HG03159 (cell line): ENCODE results near the gene CCDC181.
"Not testable (repeated sequence)": the region's sequence is repeated elsewhere in the genome, so short reads cannot be mapped to it uniquely, and the experiment has no call there.

ENCODE experiments used
- ATAC-seq: cut with Tn5 transposase; IDR thresholded peaks from one replicate; pipeline ENCODE4 v1.9.1; 2021; ENCODE audit warnings: mild to moderate bottlenecking, moderate library complexity; ENCODE audit not compliant: unreplicated experiment

Gene CCDC181

DNA sequence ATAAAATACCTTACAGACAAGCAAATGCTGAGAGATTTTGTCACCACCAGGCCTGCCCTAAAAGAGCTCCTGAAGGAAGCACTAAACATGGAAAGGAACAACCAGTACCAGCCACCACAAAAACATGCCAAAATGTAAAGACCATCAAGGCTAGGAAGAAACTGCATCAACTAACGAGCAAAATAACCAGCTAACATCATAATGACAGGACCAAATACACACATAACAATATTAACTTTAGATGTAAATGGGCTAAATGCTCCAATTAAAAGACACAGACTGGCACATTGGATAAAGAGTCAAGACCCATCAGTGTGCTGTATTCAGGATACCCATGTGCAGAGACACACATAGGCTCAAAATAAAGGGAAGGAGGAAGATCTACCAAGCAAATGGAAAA is 24.7 kb downstream of the CCDC181 start:
- not testable (repeated sequence) for ATAC-seq

DNA sequence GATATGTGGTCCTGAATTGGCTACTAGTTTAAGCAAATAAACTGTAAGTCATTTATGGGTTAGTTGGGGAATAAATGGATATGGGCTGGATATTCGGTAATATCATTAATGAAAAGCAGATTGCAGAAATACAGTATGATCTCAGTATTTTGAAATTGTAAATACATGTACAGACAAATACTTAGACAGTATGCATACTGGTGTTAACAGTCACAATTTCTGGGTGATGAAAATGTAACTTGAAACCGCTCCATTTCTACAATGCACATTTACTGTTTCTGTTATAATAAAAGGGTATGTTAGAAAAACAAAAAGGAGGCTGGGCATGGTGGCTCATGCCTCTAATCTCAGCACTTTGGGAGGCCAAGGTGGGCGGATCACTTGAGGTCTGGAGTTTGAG is 31.3 kb downstream of the CCDC181 start:
- no peak for ATAC-seq

DNA sequence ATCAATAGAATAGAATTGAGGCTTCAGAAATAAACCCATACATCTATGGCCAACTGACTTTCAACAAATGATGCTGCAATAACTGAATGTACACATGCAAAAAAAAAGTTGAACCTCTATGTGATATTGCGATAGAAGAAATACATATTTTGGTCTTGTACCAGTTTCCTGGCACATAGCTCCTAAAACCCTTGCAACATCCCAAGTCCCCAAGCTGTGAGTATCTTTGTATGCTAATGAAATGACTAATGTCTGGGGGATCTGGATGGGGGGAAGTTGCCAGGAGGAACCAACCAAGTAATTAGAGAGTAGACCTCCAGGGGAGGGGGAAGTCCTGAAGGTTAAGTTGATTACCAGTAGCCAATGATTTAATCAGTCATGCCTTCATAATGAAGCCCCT is 34.9 kb downstream of the CCDC181 start:
- no peak for ATAC-seq

DNA sequence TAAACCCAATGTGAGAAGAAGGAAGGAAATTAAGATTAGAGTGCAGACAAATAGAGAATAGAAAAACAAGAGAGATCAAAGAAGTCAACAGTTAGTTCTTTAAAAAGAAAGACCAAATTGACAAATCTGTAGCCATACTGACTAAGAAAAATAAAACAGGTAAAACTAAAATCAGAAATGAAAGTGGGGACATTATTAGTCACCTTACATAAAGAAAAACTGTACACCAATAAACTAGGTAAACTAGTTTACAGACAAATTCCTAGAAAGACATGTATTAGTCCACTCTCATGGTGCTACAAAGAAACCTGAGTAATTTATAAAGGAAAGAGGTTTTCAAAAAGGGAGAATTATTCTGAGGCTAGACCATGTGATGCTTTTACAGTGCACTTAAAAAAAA is 37.0 kb downstream of the CCDC181 start:
- ATAC-seq: peak; percentile 81

DNA sequence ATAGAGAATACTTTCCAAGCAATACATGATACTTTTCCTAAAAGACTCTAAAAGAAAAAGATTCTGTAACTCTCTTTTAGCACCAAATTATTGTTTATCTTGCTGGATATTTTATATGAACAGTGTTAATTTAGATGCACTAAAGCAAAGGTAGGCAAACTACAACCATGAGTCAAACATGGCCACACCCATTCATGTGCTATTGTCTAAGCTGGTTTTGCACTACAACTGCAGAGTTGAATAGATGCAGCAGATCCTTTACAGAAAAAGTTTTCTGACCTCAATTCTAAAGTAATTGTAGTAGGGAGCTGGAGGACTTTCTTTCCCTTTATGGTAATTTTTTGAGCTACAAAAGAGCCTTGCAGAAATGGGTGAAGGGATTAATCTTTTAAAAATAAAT is 39.9 kb downstream of the CCDC181 start:
- ATAC-seq: no peak

DNA sequence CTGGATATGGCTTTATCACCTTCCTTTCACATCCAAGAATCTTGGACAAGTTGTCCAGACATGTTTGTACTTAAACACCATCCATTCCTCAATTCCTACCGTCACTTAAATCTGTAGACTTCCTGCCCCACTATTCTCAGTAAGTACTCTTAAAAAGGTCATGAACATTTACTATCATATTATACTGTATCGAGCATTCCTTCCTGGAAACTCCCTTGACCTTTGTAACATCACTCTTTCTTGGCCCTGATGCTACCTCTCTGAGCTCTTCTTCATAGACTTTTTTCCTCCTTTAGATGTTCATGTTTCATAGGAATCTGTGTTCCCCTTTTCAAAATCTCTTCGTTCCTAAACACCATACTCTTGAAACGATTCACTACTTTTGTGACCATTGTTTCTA is 43.8 kb downstream of the CCDC181 start:
- ATAC-seq: no peak

DNA sequence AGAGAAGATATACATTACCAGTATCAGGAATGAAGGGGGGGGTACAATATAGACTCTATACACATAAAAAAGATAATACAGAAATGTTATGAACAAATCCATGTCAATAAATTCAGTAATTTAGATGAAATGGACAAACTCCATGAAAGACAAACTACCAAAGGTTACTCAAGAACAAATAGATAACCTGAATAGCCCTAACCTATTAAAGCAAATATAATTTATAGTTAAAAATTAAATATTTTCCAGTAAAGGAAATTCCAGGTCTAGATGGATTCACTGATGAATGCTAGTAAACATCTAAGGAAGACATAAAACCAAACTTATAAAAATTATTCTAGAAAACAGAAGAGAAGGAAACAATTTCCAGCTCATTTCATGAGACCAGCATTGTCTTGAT is 46.1 kb downstream of the CCDC181 start:
- ATAC-seq: no peak

GRCh38 chr1:169371404-169371803 is 55.9 kb downstream of the CCDC181 start:
- no peak for ATAC-seq

DNA sequence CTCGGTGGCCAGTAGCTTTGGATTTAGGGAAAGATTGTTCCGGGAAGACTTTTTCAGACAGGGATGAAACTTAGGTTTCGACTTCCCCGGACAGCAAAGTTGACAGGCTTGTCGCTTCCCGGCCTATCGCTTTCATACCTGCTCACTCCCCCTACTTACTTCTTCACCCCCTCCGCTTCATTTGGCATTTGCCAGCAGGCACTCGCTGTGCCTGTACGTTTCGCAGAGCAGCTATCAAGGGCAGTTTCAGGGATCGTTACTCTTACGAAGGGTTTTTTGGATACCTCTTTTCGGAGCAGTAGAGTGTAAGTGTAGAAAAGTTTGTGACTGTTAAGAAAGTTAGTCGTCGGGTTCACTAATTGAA is 58.9 kb downstream of the CCDC181 start:
- no peak for ATAC-seq

GRCh38 chr1:169367686-169368405 is 59.4 kb downstream of the CCDC181 start, which contains the start of the genes BLZF1 and NME7:
Gene BLZF1, plus strand, starts transcription at chr1:169368195. Its CDS starts 1,328 bp downstream, at chr1:169369523.
Gene NME7, minus strand, starts transcription at chr1:169367797. Its CDS starts 87 bp downstream, at chr1:169367710.
- peak; percentile 94 for ATAC-seq

DNA sequence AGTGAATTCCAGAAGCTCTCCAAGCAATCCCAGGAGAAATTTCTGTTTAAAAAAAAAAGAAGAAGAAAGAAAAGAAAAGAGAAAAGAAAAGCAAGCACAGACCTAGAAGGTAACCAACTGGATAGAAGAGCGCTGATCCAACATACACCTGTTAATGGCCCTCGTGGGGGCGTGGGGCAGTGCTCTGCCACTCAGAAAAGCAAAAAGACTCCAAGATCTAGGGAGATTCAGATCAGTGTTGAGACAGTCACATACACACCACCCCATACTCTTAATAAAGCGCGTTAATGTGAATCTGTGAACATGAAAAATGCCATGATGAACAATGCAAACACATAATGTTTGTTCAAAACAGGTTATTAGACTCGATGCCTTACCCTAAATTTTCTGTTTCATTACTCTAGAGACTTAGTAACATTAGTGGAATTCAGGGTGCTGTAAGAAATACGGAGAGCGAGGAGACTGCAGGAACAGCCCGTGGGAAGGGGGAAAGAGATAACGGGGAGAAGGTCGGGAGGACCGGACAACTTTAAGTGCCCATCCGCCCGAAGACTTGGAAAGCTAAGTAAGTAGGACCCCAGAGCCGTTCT is 60.1 kb downstream of the CCDC181 start:
- ATAC-seq: no peak

DNA sequence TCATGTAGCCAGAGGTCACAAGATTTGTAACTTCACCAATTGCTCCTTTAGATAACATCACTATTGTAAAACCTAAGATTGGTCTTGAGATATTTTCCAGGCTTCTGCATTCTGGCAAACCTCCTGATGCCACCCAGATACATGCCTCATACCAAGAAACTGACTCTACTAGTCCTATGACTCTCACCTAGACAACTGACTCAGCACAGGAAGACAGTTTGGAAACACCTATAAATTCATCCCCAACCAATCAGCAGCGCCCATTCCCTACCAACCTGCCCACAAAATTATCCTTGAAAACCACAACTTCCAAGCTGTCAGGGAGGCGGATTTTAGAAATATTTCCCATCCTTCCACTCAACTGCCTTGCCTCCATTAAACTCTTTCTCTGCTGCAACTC is 62.3 kb downstream of the CCDC181 start:
- no peak for ATAC-seq

- ATAC-seq: no peak
These were observed 64.1 kb downstream of the CCDC181 start for GRCh38 chr1:169363046-169363730.

GRCh38 chr1:169361281-169361680 is 66.0 kb downstream of the CCDC181 start:
- ATAC-seq: no peak

GRCh38 chr1:169360415-169360814 is 66.9 kb downstream of the CCDC181 start:
- ATAC-seq: no peak

DNA sequence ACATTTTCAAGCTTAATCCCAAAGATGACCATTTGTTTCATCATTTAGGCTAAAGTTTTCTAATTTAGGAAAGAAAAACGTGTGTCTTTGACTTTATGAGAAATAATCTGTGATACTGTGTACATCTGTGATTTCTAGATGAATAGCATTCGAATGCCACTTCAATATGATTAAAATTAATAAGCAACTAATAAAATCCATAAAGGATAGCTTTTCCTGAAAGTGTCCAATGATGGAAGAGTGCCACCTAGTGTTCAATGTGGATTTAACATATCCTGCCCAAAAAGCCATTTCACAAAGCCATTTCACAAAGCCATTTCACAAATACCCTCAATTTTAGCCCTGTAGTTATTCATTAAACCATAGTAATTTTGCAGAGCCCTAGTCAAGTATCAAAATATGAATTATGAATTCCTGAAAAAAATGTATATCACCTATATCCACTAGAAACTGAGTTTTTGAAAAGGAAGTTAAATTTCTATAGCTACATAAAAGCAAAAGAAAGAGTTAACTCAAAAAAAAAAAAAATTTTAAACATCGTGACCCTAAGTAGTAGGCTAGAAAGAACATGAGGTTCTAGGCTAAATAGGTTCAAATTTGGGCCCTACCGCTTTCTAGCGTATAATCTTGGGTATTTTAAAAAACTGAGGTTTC is 78.8 kb downstream of the CCDC181 start:
- no peak for ATAC-seq

- ATAC-seq: no peak
These were observed 79.4 kb downstream of the CCDC181 start for GRCh38 chr1:169347688-169348382.

GRCh38 chr1:169346036-169346589 is 81.2 kb downstream of the CCDC181 start:
- no peak for ATAC-seq

GRCh38 chr1:169345511-169345910 is 81.8 kb downstream of the CCDC181 start:
- no peak for ATAC-seq
